ENCODE results near the gene KCNH1. TPM values are rescaled to one million over a fixed set of nuclear protein-coding genes. Genes with fewer than 3 reads are reported as not detected.

Gene KCNH1
- total RNA-seq, 1 donor from 2014 or later = 6.3 TPM

GRCh38 chr1:210738256-210738655 lies 395.7 kb downstream of the KCNH1 start:
- H3K27ac Mint-ChIP-seq (ENCODE audit: unreplicated experiment) = no peak overlapping the region
- H3K4me3 Mint-ChIP-seq (ENCODE audit: unreplicated experiment) = no peak overlapping the region
- no peaks in the 10 kb centered on the region for H3K27me3 Mint-ChIP-seq (ENCODE audit: low read depth)
- TF ChIP-seq, protein P1, sequence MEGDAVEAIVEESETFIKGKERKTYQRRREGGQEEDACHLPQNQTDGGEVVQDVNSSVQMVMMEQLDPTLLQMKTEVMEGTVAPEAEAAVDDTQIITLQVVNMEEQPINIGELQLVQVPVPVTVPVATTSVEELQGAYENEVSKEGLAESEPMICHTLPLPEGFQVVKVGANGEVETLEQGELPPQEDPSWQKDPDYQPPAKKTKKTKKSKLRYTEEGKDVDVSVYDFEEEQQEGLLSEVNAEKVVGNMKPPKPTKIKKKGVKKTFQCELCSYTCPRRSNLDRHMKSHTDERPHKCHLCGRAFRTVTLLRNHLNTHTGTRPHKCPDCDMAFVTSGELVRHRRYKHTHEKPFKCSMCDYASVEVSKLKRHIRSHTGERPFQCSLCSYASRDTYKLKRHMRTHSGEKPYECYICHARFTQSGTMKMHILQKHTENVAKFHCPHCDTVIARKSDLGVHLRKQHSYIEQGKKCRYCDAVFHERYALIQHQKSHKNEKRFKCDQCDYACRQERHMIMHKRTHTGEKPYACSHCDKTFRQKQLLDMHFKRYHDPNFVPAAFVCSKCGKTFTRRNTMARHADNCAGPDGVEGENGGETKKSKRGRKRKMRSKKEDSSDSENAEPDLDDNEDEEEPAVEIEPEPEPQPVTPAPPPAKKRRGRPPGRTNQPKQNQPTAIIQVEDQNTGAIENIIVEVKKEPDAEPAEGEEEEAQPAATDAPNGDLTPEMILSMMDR (IDR thresholded peaks at IDR 0.05) = no peak
- DNase-seq (ENCODE audit: low spot score) = no peak
- H3K9me3 Mint-ChIP-seq (ENCODE audit: low read depth) = no peaks in the 10 kb centered on the region
- H3K4me1 Mint-ChIP-seq (ENCODE audit: low read depth) = no peaks in the 10 kb centered on the region
- peaks cover 4% of the 10 kb centered on the region for H3K36me3 Mint-ChIP-seq (ENCODE audit: low read depth)

DNA sequence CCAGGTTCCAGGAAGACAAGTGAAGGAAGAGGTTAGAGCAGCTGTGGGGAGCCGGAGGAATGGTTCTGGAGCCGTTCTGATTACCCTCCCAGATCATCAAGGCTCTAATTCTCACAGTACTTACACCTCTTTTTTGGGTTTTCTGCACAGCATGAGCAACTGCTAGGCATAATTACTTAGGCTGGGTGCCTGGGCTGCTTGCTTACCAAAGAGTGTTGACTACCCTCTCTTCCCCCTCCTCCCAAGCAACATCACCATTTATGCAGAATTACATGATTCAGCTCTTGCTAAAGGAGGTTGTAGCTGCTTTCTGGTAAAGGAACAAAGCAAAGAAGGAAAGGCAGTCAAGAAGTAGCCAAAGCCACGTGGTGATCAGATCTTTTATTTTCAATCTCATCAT lies 397.2 kb downstream of the KCNH1 start:
- Mint-ChIP-seq H3K36me3 (ENCODE audit: low read depth) (peaks cover 4% of the 10 kb centered on the region), H3K27me3 (ENCODE audit: low read depth) (no peaks in the 10 kb centered on the region), H3K27ac (ENCODE audit: unreplicated experiment) (no peak overlapping the region), H3K4me1 (ENCODE audit: low read depth) (no peaks in the 10 kb centered on the region), H3K9me3 (ENCODE audit: low read depth) (no peaks in the 10 kb centered on the region), H3K4me3 (ENCODE audit: unreplicated experiment) (no peak overlapping the region)
- TF ChIP-seq, protein P1 (IDR thresholded peaks at IDR 0.05) = no peak
- DNase-seq (ENCODE audit: low spot score) = no peak

DNA sequence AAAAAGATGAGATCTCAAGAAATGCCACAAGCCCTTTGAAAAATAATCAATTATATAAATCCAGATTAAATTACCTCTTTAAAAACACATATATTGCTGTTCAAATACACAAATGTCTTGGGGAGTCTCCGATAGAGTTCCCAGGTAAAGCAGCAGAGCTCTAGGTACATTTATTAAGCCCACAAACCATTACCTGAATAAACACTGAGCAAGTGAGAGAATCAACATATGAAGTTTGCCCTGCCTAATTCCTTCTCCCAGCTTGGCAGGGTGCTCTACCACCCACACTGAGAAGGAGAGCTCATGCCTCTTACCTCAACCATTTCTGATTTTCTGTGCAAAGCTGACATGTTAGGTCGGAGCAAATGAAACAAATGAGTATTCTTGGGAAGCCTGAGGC lies 402.4 kb downstream of the KCNH1 start:
- H3K27ac Mint-ChIP-seq (ENCODE audit: unreplicated experiment) = no peak overlapping the region
- TF ChIP-seq, protein P1 (IDR thresholded peaks at IDR 0.05) = no peak
- H3K9me3 Mint-ChIP-seq (ENCODE audit: low read depth) = no peaks in the 10 kb centered on the region
- peaks cover 1% of the 10 kb centered on the region for H3K36me3 Mint-ChIP-seq (ENCODE audit: low read depth)
- H3K4me3 Mint-ChIP-seq (ENCODE audit: unreplicated experiment) = no peak overlapping the region
- no peak for DNase-seq (ENCODE audit: low spot score)
- no peaks in the 10 kb centered on the region for H3K27me3 Mint-ChIP-seq (ENCODE audit: low read depth)
- no peaks in the 10 kb centered on the region for H3K4me1 Mint-ChIP-seq (ENCODE audit: low read depth)

- TF ChIP-seq, protein P1 (IDR thresholded peaks at IDR 0.05) = no peak
- Mint-ChIP-seq H3K27me3 (ENCODE audit: low read depth) (no peaks in the 10 kb centered on the region), H3K36me3 (ENCODE audit: low read depth) (peaks cover 1% of the 10 kb centered on the region), H3K4me1 (ENCODE audit: low read depth) (no peaks in the 10 kb centered on the region), H3K9me3 (ENCODE audit: low read depth) (no peaks in the 10 kb centered on the region), H3K27ac (ENCODE audit: unreplicated experiment) (no peak overlapping the region), H3K4me3 (ENCODE audit: unreplicated experiment) (no peak overlapping the region)
- DNase-seq (ENCODE audit: low spot score) = no peak
Observed at GRCh38 chr1:210731193-210731592, 402.8 kb downstream of the KCNH1 start.

GRCh38 chr1:210730023-210730422 lies 403.9 kb downstream of the KCNH1 start:
- Mint-ChIP-seq H3K4me1 (ENCODE audit: low read depth) (no peaks in the 10 kb centered on the region), H3K36me3 (ENCODE audit: low read depth) (no peaks in the 10 kb centered on the region), H3K9me3 (ENCODE audit: low read depth) (no peaks in the 10 kb centered on the region), H3K4me3 (ENCODE audit: unreplicated experiment) (no peak overlapping the region), H3K27me3 (ENCODE audit: low read depth) (no peaks in the 10 kb centered on the region), H3K27ac (ENCODE audit: unreplicated experiment) (no peak overlapping the region)
- no peak for DNase-seq (ENCODE audit: low spot score)
- TF ChIP-seq, protein P1 (IDR thresholded peaks at IDR 0.05) = no peak
